GM18517 (cell line): ENCODE measurements around the gene GOLGA1.
"Not testable (repeated sequence)": the region's sequence is repeated elsewhere in the genome, so short reads cannot be mapped to it uniquely, and the experiment has no call there.

Experiments
- ATAC-seq: cut with Tn5 transposase; IDR thresholded peaks from one replicate; pipeline ENCODE4 v1.9.1; 2021; ENCODE audit warnings: mild to moderate bottlenecking, moderate library complexity; ENCODE audit not compliant: unreplicated experiment

The GOLGA1 gene

GRCh38 chr9:124940521-124940893 lies 376 bp downstream of the GOLGA1 start:
- ATAC-seq, result peak; percentile 33

GRCh38 chr9:124939944-124940343 lies 939 bp downstream of the GOLGA1 start:
- no peak for ATAC-seq

- peak; percentile 67 for ATAC-seq
These were observed 6.6 kb downstream of the GOLGA1 start for GRCh38 chr9:124934290-124934689.

- ATAC-seq, result no peak
These were observed 8.6 kb downstream of the GOLGA1 start for GRCh38 chr9:124932333-124932732.

- ATAC-seq, result no peak
These were observed 11.4 kb downstream of the GOLGA1 start for GRCh38 chr9:124929464-124929863.

GRCh38 chr9:124928116-124928515 lies 12.8 kb downstream of the GOLGA1 start:
- no peak for ATAC-seq

GRCh38 chr9:124920394-124920793 lies 20.5 kb downstream of the GOLGA1 start:
- ATAC-seq, result not testable (repeated sequence)

GRCh38 chr9:124914753-124915405 lies 26.0 kb downstream of the GOLGA1 start:
- ATAC-seq, result no peak

GRCh38 chr9:124913378-124913777 lies 27.5 kb downstream of the GOLGA1 start:
- no peak for ATAC-seq

- no peak for ATAC-seq
These were observed 29.1 kb downstream of the GOLGA1 start for GRCh38 chr9:124911766-124912165.

GRCh38 chr9:124908098-124908497 lies 32.8 kb downstream of the GOLGA1 start:
- no peak for ATAC-seq

GRCh38 chr9:124906966-124907365 lies 33.9 kb downstream of the GOLGA1 start:
- no peak for ATAC-seq

- ATAC-seq, result no peak
These were observed 41.0 kb downstream of the GOLGA1 start for GRCh38 chr9:124899845-124900244.

- no peak for ATAC-seq
These were observed 43.1 kb downstream of the GOLGA1 start for GRCh38 chr9:124897570-124898460.

GRCh38 chr9:124894741-124895170 lies 46.1 kb downstream of the GOLGA1 start:
- no peak for ATAC-seq

GRCh38 chr9:124894035-124894740 lies 46.7 kb downstream of the GOLGA1 start:
- ATAC-seq, result no peak

GRCh38 chr9:124890179-124890578 lies 50.7 kb downstream of the GOLGA1 start:
- ATAC-seq, result no peak

GRCh38 chr9:124889006-124889405 lies 51.9 kb downstream of the GOLGA1 start:
- no peak for ATAC-seq

GRCh38 chr9:124887832-124888231 lies 53.1 kb downstream of the GOLGA1 start:
- no peak for ATAC-seq

GRCh38 chr9:124886866-124887492 lies 53.9 kb downstream of the GOLGA1 start:
- ATAC-seq, result no peak

GRCh38 chr9:124886461-124886860 lies 54.4 kb downstream of the GOLGA1 start:
- no peak for ATAC-seq
